ENCODE data around the gene VIPR2.

- no peak for TF ChIP-seq CTCF (IDR thresholded peaks at IDR 0.05; ENCODE audit: low read depth, low read length, poor library complexity, severe bottlenecking)
- TF ChIP-seq EZH2phosphoT487 (IDR thresholded peaks at IDR 0.05; ENCODE audit: borderline replicate concordance, low read length): no peak
Observed at GRCh38 chr7:159143780-159144757, 598 bp downstream of the VIPR2 start.
